ENCODE measurements around the gene LPP.
A peak's percentile ranks its signal among the peaks of the same experiment; 100 is the strongest.

LPP gene

DNA sequence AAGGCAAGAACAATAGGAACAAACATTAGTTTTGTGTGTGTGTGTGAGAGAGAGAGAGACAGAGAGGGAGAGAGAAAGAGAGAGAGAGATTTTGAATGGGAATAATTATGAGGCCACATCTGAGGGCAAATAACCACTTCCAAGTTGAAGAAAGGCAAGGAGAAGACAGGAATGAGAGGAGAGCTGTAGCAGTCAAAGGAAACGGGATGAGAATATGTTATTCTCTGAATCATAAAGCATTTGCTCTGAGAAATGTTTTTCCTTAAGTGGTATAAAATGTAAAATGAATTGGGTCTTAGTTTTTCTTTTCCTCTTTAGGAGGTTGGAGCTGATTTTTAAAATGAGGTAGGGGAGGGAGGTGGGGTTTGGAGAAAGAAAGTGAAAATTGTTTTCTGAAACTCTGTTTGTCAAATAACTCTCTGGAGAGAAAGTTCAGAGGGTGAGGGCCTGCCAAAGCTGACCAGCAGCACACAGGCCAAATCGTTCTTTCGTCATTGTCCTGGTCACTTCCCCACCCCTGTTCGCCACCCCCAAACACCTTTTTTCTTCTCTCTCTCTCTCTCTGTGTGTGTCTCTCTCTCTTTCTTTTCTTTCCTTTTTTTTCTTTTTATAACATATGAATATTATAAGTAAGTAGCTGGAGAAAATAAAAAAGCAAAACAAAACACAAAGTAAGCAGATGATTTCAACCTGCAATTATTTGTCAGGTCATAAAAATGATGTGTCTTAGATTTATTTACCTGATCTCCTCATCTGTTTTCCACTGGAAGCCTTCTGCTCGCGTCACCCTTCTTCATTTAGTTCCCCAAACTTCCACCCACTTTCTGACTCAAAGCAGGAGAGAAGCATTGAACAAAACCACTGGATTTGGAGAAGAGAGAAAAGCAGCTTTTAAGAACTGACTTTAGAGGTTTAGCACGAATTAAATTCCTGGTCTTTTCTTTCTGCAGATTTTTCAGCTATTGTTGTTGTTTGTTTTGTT lies 110.6 kb downstream of the LPP start:
- H3K9me3 Mint-ChIP-seq (ENCODE audit: low read depth), result no peaks in the 10 kb centered on the region
- H3K36me3 Mint-ChIP-seq, result peaks cover 5% of the 10 kb centered on the region
- H3K4me1 Mint-ChIP-seq (ENCODE audit: low read depth), result peaks cover 1% of the 10 kb centered on the region
- H3K4me3 Mint-ChIP-seq, result no peak overlapping the region
- no peak overlapping the region for H3K27ac Mint-ChIP-seq
- H3K27me3 Mint-ChIP-seq, result no peaks in the 10 kb centered on the region

DNA sequence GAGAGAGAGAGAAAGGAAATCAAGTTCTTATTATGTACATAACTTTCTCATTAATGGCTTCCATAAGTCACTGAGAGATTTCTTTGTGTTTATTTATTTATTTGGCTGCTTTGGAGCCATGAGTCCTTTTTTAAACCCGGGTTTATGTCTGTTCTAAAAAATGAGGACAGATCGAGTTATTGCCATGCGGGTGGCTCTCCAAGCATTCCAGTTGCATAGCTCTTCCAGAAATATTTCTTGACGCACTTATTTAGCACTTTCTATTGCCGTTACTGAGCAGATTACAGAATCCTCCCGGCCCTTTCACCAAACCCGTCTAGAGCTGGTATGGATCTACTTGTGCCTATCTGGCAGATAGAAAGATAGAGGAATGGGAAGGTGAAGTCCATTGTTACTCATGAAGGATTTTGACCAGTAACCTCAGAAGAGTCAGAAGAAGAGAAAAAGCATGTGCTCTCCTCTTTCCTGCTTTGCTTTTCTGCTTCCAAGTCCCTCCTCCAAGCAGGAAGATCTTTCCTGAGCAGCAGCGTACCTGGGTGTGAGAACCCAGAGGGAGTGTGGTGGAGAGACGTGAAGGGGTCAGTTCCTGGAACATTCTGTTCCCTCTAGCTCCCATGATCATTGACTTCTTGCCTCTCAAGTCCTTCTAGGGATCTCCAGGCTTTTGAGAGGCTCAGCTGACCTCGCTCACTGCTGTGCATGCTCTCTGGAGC lies 112.8 kb downstream of the LPP start:
- H3K27me3 Mint-ChIP-seq, result no peaks in the 10 kb centered on the region
- H3K27ac Mint-ChIP-seq, result no peak overlapping the region
- peaks cover 11% of the 10 kb centered on the region for H3K36me3 Mint-ChIP-seq
- no peaks in the 10 kb centered on the region for H3K9me3 Mint-ChIP-seq (ENCODE audit: low read depth)
- H3K4me1 Mint-ChIP-seq (ENCODE audit: low read depth), result peaks cover 1% of the 10 kb centered on the region
- H3K4me3 Mint-ChIP-seq, result no peak overlapping the region

DNA sequence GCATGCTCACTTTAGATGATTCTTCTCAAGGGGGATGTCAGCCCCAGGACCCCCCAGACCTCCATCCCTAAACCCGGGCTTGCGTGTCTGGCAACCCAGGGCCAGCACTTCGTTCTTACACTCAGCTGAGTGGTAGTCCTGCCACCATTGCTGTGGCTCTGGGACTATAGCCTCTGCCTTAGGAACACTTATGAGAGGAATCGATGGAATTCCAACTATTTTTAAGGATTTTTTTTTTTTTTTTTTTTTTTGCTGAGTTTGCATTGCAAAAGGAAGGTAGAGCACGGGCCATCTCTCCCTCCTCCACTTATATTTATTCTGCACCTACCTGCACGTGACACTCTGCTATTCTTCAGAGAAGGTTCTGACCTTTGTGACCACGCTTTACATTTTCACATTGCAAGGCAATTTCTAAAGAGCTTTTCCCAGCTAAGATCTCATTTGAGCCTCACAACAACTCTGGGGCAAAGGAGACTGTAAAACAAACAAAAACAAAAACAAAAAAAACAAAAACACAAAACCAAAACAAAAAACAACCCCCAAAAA lies 113.9 kb downstream of the LPP start:
- Mint-ChIP-seq H3K9me3 (ENCODE audit: low read depth) (no peaks in the 10 kb centered on the region), H3K27ac (no peak overlapping the region), H3K36me3 (peaks cover 12% of the 10 kb centered on the region), H3K4me1 (ENCODE audit: low read depth) (peaks cover 7% of the 10 kb centered on the region), H3K27me3 (no peaks in the 10 kb centered on the region), H3K4me3 (no peak overlapping the region)

DNA sequence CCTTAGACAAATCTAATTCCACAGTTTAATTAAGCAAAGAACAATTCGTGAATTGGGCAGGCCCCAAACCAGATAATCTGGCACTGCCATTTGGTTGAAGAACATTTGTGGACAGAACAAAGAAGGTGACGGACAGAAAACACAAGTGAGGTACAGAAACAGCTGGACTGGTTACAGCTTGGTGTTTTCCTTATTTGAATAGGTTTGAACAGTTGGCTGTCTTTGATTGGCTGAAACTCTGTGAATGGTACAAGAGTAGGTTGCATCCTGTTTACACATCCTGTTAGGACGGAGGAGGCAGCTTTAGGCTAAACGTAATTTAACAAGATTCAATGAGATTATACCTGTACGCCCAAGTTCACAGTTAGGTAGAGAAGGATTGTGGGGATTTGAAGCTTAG lies 114.4 kb downstream of the LPP start:
- Mint-ChIP-seq H3K9me3 (ENCODE audit: low read depth) (no peaks in the 10 kb centered on the region), H3K4me1 (ENCODE audit: low read depth) (peaks cover 9% of the 10 kb centered on the region), H3K27ac (no peak overlapping the region), H3K4me3 (no peak overlapping the region), H3K27me3 (no peaks in the 10 kb centered on the region), H3K36me3 (peaks cover 13% of the 10 kb centered on the region)

DNA sequence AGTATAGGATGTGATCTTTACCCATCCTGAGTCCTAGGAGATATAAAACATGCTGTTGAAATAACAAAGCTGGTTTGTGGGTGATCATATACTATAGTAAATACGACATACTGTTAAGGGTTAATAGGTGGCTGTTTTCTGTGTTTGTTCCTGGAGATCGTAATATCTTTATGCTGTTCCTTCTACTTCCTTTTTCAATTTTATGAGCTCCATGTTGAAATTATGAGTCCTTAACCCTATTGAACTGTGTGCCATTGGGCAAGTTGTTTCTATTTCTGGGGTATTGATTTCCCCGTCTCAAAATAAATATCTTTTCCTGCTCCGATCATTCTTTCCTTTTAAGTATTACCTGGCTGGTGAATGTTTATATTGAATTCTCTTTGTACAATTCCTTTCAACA lies 115.1 kb downstream of the LPP start:
- H3K9me3 Mint-ChIP-seq (ENCODE audit: low read depth), result no peaks in the 10 kb centered on the region
- no peak overlapping the region for H3K4me3 Mint-ChIP-seq
- no peak overlapping the region for H3K27ac Mint-ChIP-seq
- peaks cover 15% of the 10 kb centered on the region for H3K36me3 Mint-ChIP-seq
- H3K27me3 Mint-ChIP-seq, result no peaks in the 10 kb centered on the region
- H3K4me1 Mint-ChIP-seq (ENCODE audit: low read depth), result peaks cover 9% of the 10 kb centered on the region

DNA sequence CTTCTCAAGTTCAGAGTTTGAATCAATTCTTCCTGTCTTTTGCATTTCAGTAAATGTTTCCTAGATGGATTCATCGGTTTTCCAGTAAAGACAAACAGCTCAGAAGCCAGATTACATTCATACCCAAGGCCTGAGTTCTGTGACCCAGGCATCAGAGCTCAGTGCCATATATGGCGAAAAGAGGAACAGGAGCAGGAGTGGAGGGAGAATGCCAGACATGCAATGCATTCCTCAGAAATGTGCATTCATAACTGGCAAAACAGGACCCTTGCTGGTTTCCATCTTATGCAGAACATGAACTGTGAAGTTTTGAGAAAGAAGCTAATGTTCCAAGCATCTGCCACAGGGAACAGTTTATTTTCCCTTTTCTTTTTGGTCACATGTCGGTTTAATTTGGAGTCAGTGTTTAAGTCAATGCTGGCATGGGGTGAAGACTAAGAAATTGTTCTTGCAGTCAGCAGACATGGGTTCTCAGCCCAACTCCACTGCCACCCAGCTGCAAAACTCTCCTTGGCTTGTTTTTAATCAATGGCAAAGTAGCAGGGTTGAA lies 116.5 kb downstream of the LPP start:
- no peaks in the 10 kb centered on the region for H3K27me3 Mint-ChIP-seq
- peaks cover 9% of the 10 kb centered on the region for H3K4me1 Mint-ChIP-seq (ENCODE audit: low read depth)
- peaks cover 17% of the 10 kb centered on the region for H3K36me3 Mint-ChIP-seq
- H3K4me3 Mint-ChIP-seq, result no peak overlapping the region
- H3K9me3 Mint-ChIP-seq (ENCODE audit: low read depth), result no peaks in the 10 kb centered on the region
- no peak overlapping the region for H3K27ac Mint-ChIP-seq

DNA sequence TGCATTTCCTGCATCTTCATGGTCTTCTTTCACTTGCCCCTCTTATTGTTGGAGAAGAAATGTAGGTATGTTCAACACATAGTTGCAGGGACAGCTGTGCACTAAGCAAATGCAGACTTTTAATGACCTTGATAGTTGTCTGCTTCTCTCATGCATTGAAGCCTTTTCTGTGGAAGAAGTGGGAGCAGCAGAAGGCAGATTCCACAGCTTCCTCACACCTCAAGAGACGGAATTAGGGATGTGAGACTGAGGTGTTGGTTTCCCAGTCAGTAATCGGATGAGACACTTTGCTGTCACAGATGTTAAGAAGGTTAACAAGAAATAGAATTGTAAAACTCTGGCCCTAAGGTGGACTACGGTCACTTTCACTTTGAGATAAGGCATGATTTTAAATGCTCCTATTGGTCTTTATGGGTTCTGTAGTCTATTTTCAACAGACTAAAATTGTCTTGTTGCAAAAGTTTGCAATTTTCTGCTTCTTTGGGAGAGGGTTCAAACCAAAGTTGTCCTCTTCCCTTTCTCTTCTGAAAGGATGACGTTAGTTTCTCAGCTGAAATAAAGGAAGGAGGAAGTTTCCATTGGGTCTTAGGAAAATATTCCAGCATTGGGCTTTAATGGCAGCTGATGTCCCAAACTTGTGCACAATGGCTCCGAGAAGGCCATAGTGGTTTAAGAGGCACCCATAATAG lies 117.4 kb downstream of the LPP start:
- no peak overlapping the region for H3K27ac Mint-ChIP-seq
- H3K36me3 Mint-ChIP-seq, result peaks cover 20% of the 10 kb centered on the region
- no peaks in the 10 kb centered on the region for H3K9me3 Mint-ChIP-seq (ENCODE audit: low read depth)
- H3K4me3 Mint-ChIP-seq, result no peak overlapping the region
- peaks cover 9% of the 10 kb centered on the region for H3K4me1 Mint-ChIP-seq (ENCODE audit: low read depth)
- H3K27me3 Mint-ChIP-seq, result no peaks in the 10 kb centered on the region

DNA sequence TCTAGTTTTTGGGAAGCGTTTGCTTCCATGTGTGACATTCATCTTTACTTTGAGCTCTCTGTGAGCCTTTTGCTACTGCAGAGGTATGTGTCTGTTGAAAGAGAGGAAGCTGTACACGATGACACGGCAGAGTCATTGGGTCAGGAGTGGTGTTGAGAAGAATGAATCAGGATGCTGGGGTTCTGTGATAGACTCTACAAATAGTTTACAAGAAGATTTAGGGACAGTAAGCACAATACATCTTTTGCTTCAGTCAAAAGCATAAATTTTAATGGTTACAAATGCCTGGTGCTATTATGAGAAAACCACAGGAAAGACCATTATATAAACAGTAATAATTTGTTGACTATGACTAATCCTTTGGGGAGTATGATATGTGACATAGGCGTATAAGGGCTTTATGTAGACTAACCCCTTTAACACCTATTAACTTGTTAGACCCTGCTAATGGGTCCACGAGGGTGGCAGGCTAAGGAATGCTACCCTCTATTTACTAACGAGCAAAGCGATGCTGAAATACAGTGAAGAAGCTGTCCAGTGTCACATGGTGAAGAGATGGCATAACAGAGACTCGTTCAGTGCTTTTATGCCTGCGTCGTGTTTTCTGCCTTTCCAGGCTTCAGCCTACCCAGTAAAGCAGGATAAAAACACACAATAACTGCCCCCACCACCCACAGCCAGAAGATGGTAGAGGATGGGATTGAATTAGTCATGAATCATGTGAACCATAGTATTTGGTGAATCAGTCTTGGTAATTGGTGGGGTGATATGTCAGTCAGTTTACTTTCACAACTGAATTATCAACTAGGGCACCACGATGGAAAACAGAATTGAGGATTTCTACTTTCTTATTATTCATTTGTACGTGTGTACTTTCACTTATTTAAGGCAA lies 118.8 kb downstream of the LPP start:
- H3K36me3 Mint-ChIP-seq, result peaks cover 20% of the 10 kb centered on the region

DNA sequence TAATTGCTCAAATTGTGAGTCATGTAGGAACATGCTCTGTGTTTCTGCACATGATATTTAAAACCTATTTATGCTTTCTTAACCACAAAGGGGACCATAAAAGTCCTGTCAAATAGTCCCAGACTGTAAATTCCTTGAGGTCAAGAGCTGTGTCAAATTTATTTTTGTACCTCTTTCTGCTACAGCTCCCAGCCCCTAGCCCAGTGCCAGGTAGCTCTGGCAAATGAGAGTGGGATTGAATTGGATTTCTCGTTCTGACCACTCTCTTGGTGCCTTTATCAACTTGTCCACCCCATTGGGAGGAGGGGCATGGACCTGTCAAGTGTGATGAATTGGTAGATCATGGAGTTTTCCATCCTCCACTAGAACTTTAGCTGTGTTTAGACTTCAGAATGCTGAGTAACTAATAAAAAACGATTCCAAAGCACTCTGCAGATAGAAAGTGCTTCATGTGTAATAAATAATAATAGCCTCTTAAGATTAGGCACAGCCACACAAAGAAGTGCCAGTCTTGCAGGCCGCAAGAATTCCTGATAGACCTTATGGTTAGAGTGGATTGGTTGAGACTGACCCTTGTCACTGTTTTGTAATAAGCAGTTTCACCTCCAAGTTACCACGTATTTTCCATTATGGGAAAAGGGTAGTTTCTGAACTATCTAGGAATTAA lies 120.4 kb downstream of the LPP start:
- no peaks in the 10 kb centered on the region for H3K9me3 Mint-ChIP-seq (ENCODE audit: low read depth)
- peaks cover 25% of the 10 kb centered on the region for H3K36me3 Mint-ChIP-seq
- no peaks in the 10 kb centered on the region for H3K27me3 Mint-ChIP-seq
- H3K4me1 Mint-ChIP-seq (ENCODE audit: low read depth), result peaks cover 8% of the 10 kb centered on the region
- no peak overlapping the region for H3K4me3 Mint-ChIP-seq
- no peak overlapping the region for H3K27ac Mint-ChIP-seq

More for the DNA sequence above, 118.8 kb downstream of the LPP start:
- Mint-ChIP-seq H3K27me3 (no peaks in the 10 kb centered on the region), H3K4me3 (no peak overlapping the region), H3K9me3 (ENCODE audit: low read depth) (no peaks in the 10 kb centered on the region), H3K4me1 (ENCODE audit: low read depth) (peaks cover 9% of the 10 kb centered on the region), H3K27ac (peak overlapping the region; percentile 11)

DNA sequence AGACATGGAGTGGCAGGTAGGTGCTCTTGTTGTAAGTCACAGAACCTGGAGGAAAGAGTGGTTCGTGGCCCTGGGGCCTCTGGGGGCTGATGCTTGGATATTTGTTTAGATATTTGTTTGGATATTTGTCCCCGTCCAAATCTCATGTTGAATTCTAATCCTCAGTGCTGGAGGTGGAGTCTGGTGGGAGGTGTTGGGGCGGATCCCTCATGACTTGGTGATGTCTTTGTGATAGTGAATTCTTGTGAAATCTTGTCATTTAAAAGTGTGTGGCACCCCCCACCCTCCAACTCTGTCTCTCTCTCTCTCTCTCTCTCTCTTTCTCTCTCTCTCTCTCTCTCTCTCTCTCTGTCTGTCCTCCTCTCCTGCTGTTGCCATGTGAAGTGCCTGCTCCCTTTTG lies 122.4 kb downstream of the LPP start:
- Mint-ChIP-seq H3K4me1 (ENCODE audit: low read depth) (peaks cover 8% of the 10 kb centered on the region), H3K36me3 (peaks cover 19% of the 10 kb centered on the region), H3K27me3 (no peaks in the 10 kb centered on the region), H3K27ac (no peak overlapping the region), H3K9me3 (ENCODE audit: low read depth) (no peaks in the 10 kb centered on the region), H3K4me3 (no peak overlapping the region)

DNA sequence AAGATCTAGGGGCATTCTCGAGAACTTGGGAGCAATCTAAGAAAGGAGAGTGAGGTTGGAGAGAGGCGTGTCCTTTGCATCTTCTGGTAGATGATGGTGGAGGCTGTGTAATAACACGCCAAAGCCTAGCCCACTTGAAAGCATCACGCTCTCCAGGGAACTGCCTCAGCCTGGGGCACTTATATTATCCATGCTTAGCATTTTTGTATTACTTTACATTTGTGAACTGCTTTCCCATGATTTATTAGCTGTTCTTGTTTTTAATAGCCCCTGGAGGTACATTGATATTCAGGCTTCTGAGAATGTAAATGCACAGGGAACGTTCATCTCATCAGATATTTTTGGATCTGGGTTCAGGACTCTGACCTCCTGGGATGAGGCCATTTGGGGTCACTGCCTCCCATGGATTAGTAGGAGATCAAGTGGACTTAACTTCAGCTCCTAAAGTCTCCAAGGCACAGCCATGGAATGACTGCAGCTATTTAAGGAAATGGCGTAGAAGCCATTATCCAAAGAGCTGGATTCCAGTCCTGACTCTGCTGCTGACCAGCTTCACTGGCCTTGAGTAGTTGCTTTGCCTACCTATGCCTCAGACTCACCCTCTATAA lies 124.9 kb downstream of the LPP start:
- Mint-ChIP-seq H3K9me3 (ENCODE audit: low read depth) (no peaks in the 10 kb centered on the region), H3K4me3 (no peak overlapping the region), H3K36me3 (peaks cover 14% of the 10 kb centered on the region), H3K27ac (no peak overlapping the region), H3K4me1 (ENCODE audit: low read depth) (peaks cover 6% of the 10 kb centered on the region), H3K27me3 (no peaks in the 10 kb centered on the region)

DNA sequence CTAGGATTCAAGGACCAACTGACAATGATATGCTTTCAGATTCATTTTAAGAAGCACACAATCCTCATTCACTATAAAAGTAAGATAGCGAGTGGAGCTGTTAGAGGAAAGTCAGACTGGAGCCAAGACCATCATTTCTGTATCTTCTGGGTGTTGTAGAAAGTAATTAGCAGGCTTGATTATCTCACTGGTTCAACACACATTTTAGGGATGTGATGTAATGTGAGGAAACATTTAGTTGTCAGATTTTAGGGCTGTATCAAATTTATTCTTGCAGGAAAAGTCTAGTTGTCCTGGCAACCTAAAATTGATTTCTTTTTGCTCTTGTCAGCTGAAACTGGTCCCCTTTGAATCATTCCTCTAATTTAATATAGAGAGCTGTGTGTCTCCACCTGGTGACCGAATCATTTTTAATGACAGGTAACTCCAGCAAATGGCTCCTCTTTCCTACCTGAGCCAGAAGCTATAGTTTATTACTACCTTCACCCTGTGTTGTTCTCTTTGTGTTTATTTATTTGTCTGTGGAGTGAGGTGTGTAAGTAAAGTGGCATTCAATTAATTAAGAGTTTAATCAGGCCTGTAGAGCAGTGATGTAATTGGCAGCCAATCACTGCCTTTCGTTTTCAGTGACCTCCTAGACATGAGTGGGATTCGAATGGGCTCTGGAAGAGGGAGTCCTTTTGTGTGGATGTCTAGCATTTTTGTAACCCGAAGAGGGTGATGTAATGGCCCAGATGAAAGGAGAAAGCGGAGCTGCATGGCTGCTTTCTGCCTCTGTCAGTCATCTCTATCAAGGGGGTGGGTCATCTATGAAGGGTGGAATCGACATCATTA lies 125.8 kb downstream of the LPP start:
- Mint-ChIP-seq H3K27ac (no peak overlapping the region), H3K36me3 (peaks cover 11% of the 10 kb centered on the region), H3K9me3 (ENCODE audit: low read depth) (no peaks in the 10 kb centered on the region), H3K27me3 (no peaks in the 10 kb centered on the region), H3K4me1 (ENCODE audit: low read depth) (peaks cover 14% of the 10 kb centered on the region), H3K4me3 (no peak overlapping the region)
